Measurements from ENCODE around the gene HS6ST2.

The HS6ST2 gene

GRCh38 chrX:132671229-132671641 lies 287.2 kb downstream of the HS6ST2 start:
- Histone ChIP-seq H3K4me3 (ENCODE audit: low read depth, low read length) (no peak overlapping the region), H3K36me3 (ENCODE audit: control insufficient read depth in 2 of 2, insufficient read depth in 1 of 2, low read length in 2 of 2) (no peaks in the 10 kb centered on the region), H3K9me3 (ENCODE audit: control insufficient read depth, insufficient read depth, low read depth, low read length) (no peaks in the 10 kb centered on the region), H3K27ac (ENCODE audit: extremely low read depth, low read depth, low read length) (no peak overlapping the region), H3K4me1 (ENCODE audit: control insufficient read depth, insufficient read depth, low read length) (peaks cover 4% of the 10 kb centered on the region; the same call in 1 of the 2 replicates)
- ChIA-PET POLR2A (no interaction called here), CTCF (interaction anchor here (0.7 kb wide), 1 partner anchor 48 kb away, joined by 3 read pairs; no protein-coding TSS in a partner anchor)
- TF ChIP-seq ZBTB48 (tag by site-specific recombination; IDR thresholded peaks at IDR 0.05), result no peak
- no peak for TF ChIP-seq ZNF768 (tag by site-specific recombination; IDR thresholded peaks at IDR 0.05)
- no peak for TF ChIP-seq ZNF341 (tag by site-specific recombination; IDR thresholded peaks at IDR 0.05; ENCODE audit: low read depth)
- no peak for TF ChIP-seq ZNF664 (tag by site-specific recombination; IDR thresholded peaks at IDR 0.05)
- no peak for TF ChIP-seq ZNF274 (IDR thresholded peaks at IDR 0.05; ENCODE audit: low read length)
- no peak for TF ChIP-seq ZNF274 (tag by site-specific recombination; IDR thresholded peaks at IDR 0.05; ENCODE audit: borderline replicate concordance)
- no peak for TF ChIP-seq ZNF302 (tag by site-specific recombination; IDR thresholded peaks at IDR 0.05; ENCODE audit: low read depth)
- no peak for TF ChIP-seq KLF17 (tag by site-specific recombination; IDR thresholded peaks at IDR 0.05)
- no peak for TF ChIP-seq BCL11A (tag by site-specific recombination; IDR thresholded peaks at IDR 0.05; ENCODE audit: low read depth)
- TF ChIP-seq ZIC2 (tag by site-specific recombination; IDR thresholded peaks at IDR 0.05), result no peak
- TF ChIP-seq ZNF626 (tag by site-specific recombination; IDR thresholded peaks at IDR 0.05), result no peak
- TF ChIP-seq ZFP37 (tag by site-specific recombination; IDR thresholded peaks at IDR 0.05), result no peak
- TF ChIP-seq ZNF549 (tag by site-specific recombination; IDR thresholded peaks at IDR 0.05), result no peak
- TF ChIP-seq ZNF561 (tag by site-specific recombination; IDR thresholded peaks at IDR 0.05; ENCODE audit: borderline replicate concordance), result no peak
- TF ChIP-seq ZNF837 (tag by site-specific recombination; IDR thresholded peaks at IDR 0.05), result no peak
- no peak for TF ChIP-seq ZBTB49 (tag by site-specific recombination; IDR thresholded peaks at IDR 0.05; ENCODE audit: low read depth)
- TF ChIP-seq ZNF416 (tag by site-specific recombination; IDR thresholded peaks at IDR 0.05), result no peak
- TF ChIP-seq ZNF398 (tag by site-specific recombination; IDR thresholded peaks at IDR 0.05), result no peak

GRCh38 chrX:132669142-132669541 lies 289.3 kb downstream of the HS6ST2 start:
- Histone ChIP-seq H3K4me1 (ENCODE audit: control insufficient read depth, insufficient read depth, low read length) (peaks cover 4% of the 10 kb centered on the region; the same call in 1 of the 2 replicates), H3K27ac (ENCODE audit: extremely low read depth, low read depth, low read length) (no peak overlapping the region), H3K4me3 (ENCODE audit: low read depth, low read length) (no peak overlapping the region), H3K9me3 (ENCODE audit: control insufficient read depth, insufficient read depth, low read depth, low read length) (no peaks in the 10 kb centered on the region), H3K36me3 (ENCODE audit: control insufficient read depth in 2 of 2, insufficient read depth in 1 of 2, low read length in 2 of 2) (no peaks in the 10 kb centered on the region; a peak in 1 of 3 replicates)
- CTCF ChIA-PET, result interaction anchor here (0.6 to 1.0 kb wide), 2 partner anchors 37 to 291 kb away, joined by 3 to 4 read pairs; no protein-coding TSS in a partner anchor
- POLR2A ChIA-PET, result interaction anchor here (0.6 to 0.7 kb wide), 2 partner anchors 9 to 391 kb away, joined by 3 to 4 read pairs; no protein-coding TSS in a partner anchor
- TF ChIP-seq ZNF214 (tag by site-specific recombination; IDR thresholded peaks at IDR 0.05; ENCODE audit: borderline replicate concordance) (no peak), ZNF692 (tag by site-specific recombination; IDR thresholded peaks at IDR 0.05) (no peak), REST (tag by site-specific recombination; IDR thresholded peaks at IDR 0.05) (no peak), ZBTB26 (tag by site-specific recombination; optimal IDR thresholded peaks at IDR 0.05) (no peak), ZNF548 (tag by site-specific recombination; IDR thresholded peaks at IDR 0.05) (no peak), GLI2 (tag by site-specific recombination; IDR thresholded peaks at IDR 0.05; ENCODE audit: borderline replicate concordance, low read depth) (no peak), HOXC10 (CRISPR knock-in tag; IDR thresholded peaks at IDR 0.05) (no peak)
